DND-41 (cell line): ENCODE measurements around the gene NAA16.
A peak's percentile ranks its signal among the peaks of the same experiment; 100 is the strongest.

ENCODE experiments used
- ATAC-seq: fragments of 200-7000 bp; cut with Tn5 transposase; 3 replicates; pipeline ENCODE4 v1.9.1; 2021; ENCODE audit warnings: low read depth; ENCODE audit not compliant: insufficient read depth
- DNase-seq: peaks from one replicate; pipeline ENCODE4 v3.0.0-alpha.2; 2020
- H2AFZ ChIP-seq: 2 replicates; pipeline ENCODE4 v1.6.0; 2012; ENCODE audit warnings: low read depth, low read length
- H3K27ac ChIP-seq: 2 replicates; pipeline ENCODE4 v1.5.1; 2012; ENCODE audit warnings: low read length, inconsistent platforms
- H3K27me3 ChIP-seq: fragments of 200-600 bp; sonication (generic); 2 replicates; pipeline ENCODE4 v1.6.0; 2012; ENCODE audit warnings: low read length, mild to moderate bottlenecking, inconsistent platforms; ENCODE audit not compliant: insufficient read depth, poor library complexity
- H3K36me3 ChIP-seq: 2 replicates; pipeline ENCODE4 v1.5.1; 2012; ENCODE audit warnings: low read length, inconsistent platforms; ENCODE audit not compliant: insufficient read depth
- H3K4me1 ChIP-seq: 2 replicates; pipeline ENCODE4 v1.5.1; 2012; ENCODE audit warnings: mild to moderate bottlenecking, low read length; ENCODE audit not compliant: insufficient read depth
- H3K4me2 ChIP-seq: 2 replicates; pipeline ENCODE4 v1.6.0; 2012; ENCODE audit warnings: mild to moderate bottlenecking, moderate library complexity, low read length, inconsistent platforms; ENCODE audit not compliant: insufficient read depth
- H3K4me3 ChIP-seq, 2 experiments: fragments of 200-600 bp in 1 of 2; shearing (Covaris generic) in 1 of 2; 2 replicates each; pipeline ENCODE4 v1.5.1; 2012 to 2016; ENCODE audit warnings: inconsistent platforms in 2 of 2, low read length in 2 of 2, mild to moderate bottlenecking in 2 of 2, low read depth in 1 of 2, moderate library complexity in 1 of 2
- H3K79me2 ChIP-seq: 2 replicates; pipeline ENCODE4 v1.6.0; 2012; ENCODE audit warnings: low read length, inconsistent platforms; ENCODE audit not compliant: insufficient read depth
- H3K9ac ChIP-seq: 2 replicates; pipeline ENCODE4 v1.6.0; 2012; ENCODE audit warnings: low read depth, mild to moderate bottlenecking, inconsistent platforms, low read length, moderate library complexity
- H3K9me3 ChIP-seq: 2 replicates; pipeline ENCODE4 v1.5.1; 2012; ENCODE audit warnings: low read length, moderate library complexity, mild to moderate bottlenecking, inconsistent platforms; ENCODE audit not compliant: insufficient read depth, severe bottlenecking
- H4K20me1 ChIP-seq: 2 replicates; pipeline ENCODE4 v1.6.0; 2012; ENCODE audit warnings: low read length; ENCODE audit not compliant: insufficient read depth
- EZH2 ChIP-seq: IDR thresholded peaks from 3 replicates; pipeline ENCODE4 v1.6.1; 2012; ENCODE audit warnings: borderline replicate concordance, low read depth, mild to moderate bottlenecking, moderate library complexity, low read length, inconsistent platforms; ENCODE audit not compliant: severe bottlenecking
- TF ChIP-seq, protein P1 (sequence below): IDR thresholded peaks from 2 replicates; pipeline ENCODE4 v1.5.1; 2012; ENCODE audit warnings: borderline replicate concordance, low read length, moderate library complexity, mild to moderate bottlenecking; ENCODE audit not compliant: poor library complexity, severe bottlenecking; ENCODE audit errors: extremely low read depth

NAA16 gene

DNA sequence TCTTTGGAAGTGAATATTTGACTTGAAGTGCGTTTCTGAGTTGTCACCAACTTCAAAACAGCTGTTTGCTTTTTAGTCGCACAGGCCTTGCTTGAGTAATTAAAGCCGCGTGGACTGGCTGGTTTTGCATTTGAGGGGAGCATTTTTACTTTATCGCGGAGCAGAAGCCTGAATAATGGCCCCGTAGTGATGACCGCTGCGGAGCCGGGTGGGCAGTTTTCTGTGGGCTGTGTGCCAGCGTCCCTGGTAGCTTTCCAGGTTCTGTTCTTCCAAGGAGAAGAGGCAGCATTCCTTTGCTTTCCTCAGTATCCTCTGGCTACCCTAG is 1.1 kb downstream of the NAA16 start:
- DNase-seq (peak; percentile 20), ATAC-seq (no peak)
- H3K27ac ChIP-seq, result peak overlapping the region; percentile 74
- peak overlapping the region; percentile 97 for H3K4me2 ChIP-seq
- peaks cover 49% of the 10 kb centered on the region for H3K4me1 ChIP-seq
- H2AFZ ChIP-seq, result peak overlapping the region; percentile 80
- H3K4me3 ChIP-seq, result peak overlapping the region; percentile 78 to 89
- peaks cover 5% of the 10 kb centered on the region for H3K36me3 ChIP-seq
- no peaks in the 10 kb centered on the region for H3K27me3 ChIP-seq
- TF ChIP-seq EZH2, result no peak
- TF ChIP-seq, protein P1, sequence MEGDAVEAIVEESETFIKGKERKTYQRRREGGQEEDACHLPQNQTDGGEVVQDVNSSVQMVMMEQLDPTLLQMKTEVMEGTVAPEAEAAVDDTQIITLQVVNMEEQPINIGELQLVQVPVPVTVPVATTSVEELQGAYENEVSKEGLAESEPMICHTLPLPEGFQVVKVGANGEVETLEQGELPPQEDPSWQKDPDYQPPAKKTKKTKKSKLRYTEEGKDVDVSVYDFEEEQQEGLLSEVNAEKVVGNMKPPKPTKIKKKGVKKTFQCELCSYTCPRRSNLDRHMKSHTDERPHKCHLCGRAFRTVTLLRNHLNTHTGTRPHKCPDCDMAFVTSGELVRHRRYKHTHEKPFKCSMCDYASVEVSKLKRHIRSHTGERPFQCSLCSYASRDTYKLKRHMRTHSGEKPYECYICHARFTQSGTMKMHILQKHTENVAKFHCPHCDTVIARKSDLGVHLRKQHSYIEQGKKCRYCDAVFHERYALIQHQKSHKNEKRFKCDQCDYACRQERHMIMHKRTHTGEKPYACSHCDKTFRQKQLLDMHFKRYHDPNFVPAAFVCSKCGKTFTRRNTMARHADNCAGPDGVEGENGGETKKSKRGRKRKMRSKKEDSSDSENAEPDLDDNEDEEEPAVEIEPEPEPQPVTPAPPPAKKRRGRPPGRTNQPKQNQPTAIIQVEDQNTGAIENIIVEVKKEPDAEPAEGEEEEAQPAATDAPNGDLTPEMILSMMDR, result no peak
- H4K20me1 ChIP-seq, result peaks cover 43% of the 10 kb centered on the region
- H3K9ac ChIP-seq, result peak overlapping the region; percentile 91
- no peaks in the 10 kb centered on the region for H3K9me3 ChIP-seq
- H3K79me2 ChIP-seq, result peaks cover 60% of the 10 kb centered on the region

DNA sequence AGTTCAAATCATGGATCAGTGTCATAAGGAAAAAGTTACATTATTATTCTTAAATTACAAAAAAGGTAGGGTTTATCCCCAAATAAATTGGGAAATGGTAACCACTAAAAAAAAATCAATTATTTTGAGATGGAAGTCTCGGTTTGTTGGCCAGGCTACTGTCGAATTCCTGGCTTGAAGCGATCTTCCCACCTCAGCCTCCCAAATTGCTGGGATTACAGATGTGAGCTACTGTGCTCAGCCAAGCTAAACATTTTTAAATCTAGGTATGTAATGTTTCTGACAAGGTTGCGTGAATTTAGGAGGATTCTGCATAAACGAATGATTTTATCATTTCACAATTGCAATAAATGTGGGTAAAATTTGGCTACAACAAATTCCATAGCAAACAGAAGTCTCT is 2.0 kb downstream of the NAA16 start:
- no peak for ATAC-seq
- Histone ChIP-seq H3K4me3 (peak overlapping the region; percentile 78 to 89; a peak in 2 of 4 replicates), H3K9ac (peak overlapping the region; percentile 12; the same call in 1 of the 2 replicates)

DNA sequence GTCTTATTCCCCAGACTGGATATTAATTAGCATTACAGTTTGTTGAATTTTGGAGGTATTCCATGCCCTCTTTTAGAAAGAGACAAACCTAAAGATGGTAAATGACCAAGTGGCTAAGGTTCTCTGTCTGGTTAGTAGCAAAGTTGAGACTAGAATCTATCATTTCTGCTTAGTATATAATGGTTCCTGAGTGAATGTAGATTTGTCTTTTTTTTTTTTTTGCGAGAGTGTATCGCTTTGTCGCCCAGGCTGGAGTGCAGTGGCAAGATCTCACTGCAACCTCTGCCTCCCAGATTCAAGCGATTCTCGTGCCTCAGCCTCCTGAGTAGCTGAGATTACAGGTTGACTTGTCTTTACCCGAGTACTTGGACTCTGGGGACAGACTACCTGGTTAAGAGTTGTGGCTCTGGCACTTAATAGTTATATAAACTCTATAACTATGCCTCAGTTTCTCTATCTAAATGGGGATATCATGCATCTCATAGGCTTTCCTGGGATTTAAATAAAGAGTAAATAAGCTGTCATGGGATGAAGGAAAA is 2.7 kb downstream of the NAA16 start:
- no peak for DNase-seq
- Histone ChIP-seq H2AFZ (no peak overlapping the region), H3K4me3 (peak overlapping the region in 1 of 2 experiments; percentile 78; a peak in 1 of 4 replicates), H3K27me3 (no peaks in the 10 kb centered on the region), H3K4me1 (peaks cover 49% of the 10 kb centered on the region), H3K9ac (no peak overlapping the region), H3K4me2 (peak overlapping the region; percentile 97), H3K9me3 (no peaks in the 10 kb centered on the region), H4K20me1 (peaks cover 55% of the 10 kb centered on the region), H3K36me3 (peaks cover 18% of the 10 kb centered on the region), H3K27ac (no peak overlapping the region), H3K79me2 (peaks cover 76% of the 10 kb centered on the region)
- no peak for ATAC-seq
- TF ChIP-seq, protein P1, result no peak
- no peak for TF ChIP-seq EZH2

More for the DNA sequence above, 2.0 kb downstream of the NAA16 start:
- no peaks in the 10 kb centered on the region for H3K27me3 ChIP-seq
- peaks cover 70% of the 10 kb centered on the region for H3K79me2 ChIP-seq
- peaks cover 51% of the 10 kb centered on the region for H4K20me1 ChIP-seq
- H3K4me2 ChIP-seq, result peak overlapping the region; percentile 97
- TF ChIP-seq EZH2, result no peak
- DNase-seq, result no peak
- H2AFZ ChIP-seq, result no peak overlapping the region
- no peaks in the 10 kb centered on the region for H3K9me3 ChIP-seq
- peaks cover 14% of the 10 kb centered on the region for H3K36me3 ChIP-seq
- H3K4me1 ChIP-seq, result peaks cover 49% of the 10 kb centered on the region
- no peak overlapping the region for H3K27ac ChIP-seq

DNA sequence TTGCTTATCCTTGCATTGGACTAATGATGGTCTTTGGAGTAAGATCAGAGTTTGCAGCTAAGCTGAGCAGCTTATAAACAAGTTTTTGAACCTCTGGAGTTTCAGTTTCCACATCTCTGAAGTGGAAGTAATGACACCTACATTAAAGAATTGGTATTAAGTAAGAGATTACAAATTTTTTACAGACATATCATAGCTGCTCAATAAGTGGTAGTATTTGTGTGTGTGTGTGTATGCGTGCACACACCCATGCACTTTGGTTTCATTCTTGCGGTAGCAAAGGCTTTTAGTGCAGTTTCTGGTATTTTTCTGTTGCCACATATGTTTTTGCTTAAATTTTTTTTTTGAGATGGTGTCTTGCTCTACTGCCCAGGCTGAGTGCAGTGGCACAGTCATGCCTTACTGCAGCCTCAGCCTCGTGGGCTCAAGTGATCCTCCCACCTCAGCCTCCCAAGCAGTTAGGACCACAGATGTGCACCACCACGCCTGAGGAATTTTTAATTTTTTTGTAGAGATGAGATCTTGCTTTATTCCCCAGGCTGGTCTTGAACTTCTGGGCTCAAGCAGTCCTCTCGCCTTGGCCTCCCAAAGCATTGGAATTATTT is 4.5 kb downstream of the NAA16 start:
- Histone ChIP-seq H3K4me1 (peaks cover 42% of the 10 kb centered on the region), H3K27me3 (no peaks in the 10 kb centered on the region), H2AFZ (no peak overlapping the region), H3K9ac (no peak overlapping the region), H3K79me2 (peaks cover 94% of the 10 kb centered on the region), H3K4me3 (0 out of 4 replicates have a peak overlapping the region, but pooled peaks of 1 of the 2 experiments have one; percentile 6), H3K27ac (no peak overlapping the region), H4K20me1 (peaks cover 55% of the 10 kb centered on the region), H3K4me2 (peak overlapping the region; percentile 97; the same call in 1 of the 2 replicates), H3K9me3 (no peaks in the 10 kb centered on the region), H3K36me3 (peaks cover 29% of the 10 kb centered on the region)
- DNase-seq, result no peak
- TF ChIP-seq, protein P1, result no peak
- no peak for TF ChIP-seq EZH2
- no peak for ATAC-seq
